Neural progenitor cell (in vitro differentiated cells): ENCODE results near the gene DPPA5. TPM values are rescaled to one million over a fixed set of nuclear protein-coding genes. Genes with fewer than 3 reads are reported as not detected.

Experiments used
- DNase-seq: peaks from one replicate; pipeline ENCODE4 v3.0.0-alpha.2; 2016; ENCODE audit warnings: low spot score
- H2AFZ ChIP-seq: fragments of 200-600 bp; sonication (generic); replicated peaks from 2 replicates; pipeline ENCODE4 v1.6.1; 2016; ENCODE audit warnings: antibody characterized with exemption
- H3F3A ChIP-seq: fragments of 200-600 bp; sonication (generic); 2 replicates; pipeline ENCODE4 v1.6.1; 2016; ENCODE audit warnings: antibody characterized with exemption, low read depth
- H3K27ac ChIP-seq: fragments of 200-600 bp; sonication (generic); 2 replicates; pipeline ENCODE4 v1.5.1; 2016; ENCODE audit warnings: mild to moderate bottlenecking
- H3K27me3 ChIP-seq: fragments of 200-600 bp; sonication (generic); 2 replicates; pipeline ENCODE4 v1.6.1; 2016; ENCODE audit warnings: mild to moderate bottlenecking, moderate library complexity
- H3K36me3 ChIP-seq: fragments of 200-600 bp; sonication (generic); 2 replicates; pipeline ENCODE4 v1.5.1; 2016
- H3K4me1 ChIP-seq: fragments of 200-600 bp; sonication (generic); 2 replicates; pipeline ENCODE4 v1.6.1; 2016; ENCODE audit warnings: mixed run types
- H3K4me2 ChIP-seq: fragments of 200-600 bp; sonication (generic); 2 replicates; pipeline ENCODE4 v1.6.1; 2016
- H3K4me3 ChIP-seq: fragments of 200-600 bp; sonication (generic); 2 replicates; pipeline ENCODE4 v1.5.1; 2016
- H3K79me2 ChIP-seq: fragments of 200-600 bp; sonication (generic); 2 replicates; pipeline ENCODE4 v1.6.1; 2016; ENCODE audit warnings: low read depth
- H3K9ac ChIP-seq: fragments of 200-600 bp; sonication (generic); 2 replicates; pipeline ENCODE4 v1.6.1; 2016
- H3K9me3 ChIP-seq: fragments of 200-600 bp; sonication (generic); 2 replicates; pipeline ENCODE4 v1.5.1; 2016; ENCODE audit warnings: low read depth
- H4K20me1 ChIP-seq: fragments of 200-600 bp; sonication (generic); 2 replicates; pipeline ENCODE4 v1.6.1; 2016; ENCODE audit warnings: low read depth
- H3K27ac Mint-ChIP-seq: 3 replicates; pipeline ENCODE4 v1.8.0; 2021; ENCODE audit warnings: mixed read lengths
- H3K27me3 Mint-ChIP-seq: 2 replicates; pipeline ENCODE4 v1.8.0; 2022; ENCODE audit warnings: low read depth, mild to moderate bottlenecking, inconsistent platforms, moderate library complexity, mixed read lengths; ENCODE audit not compliant: insufficient read depth
- H3K36me3 Mint-ChIP-seq: 3 replicates; pipeline ENCODE4 v1.8.0; 2021; ENCODE audit warnings: mixed read lengths
- H3K4me1 Mint-ChIP-seq: 3 replicates; pipeline ENCODE4 v1.8.0; 2021; ENCODE audit warnings: mixed read lengths
- H3K4me3 Mint-ChIP-seq: 3 replicates; pipeline ENCODE4 v1.8.0; 2021; ENCODE audit warnings: mild to moderate bottlenecking, moderate library complexity, mixed read lengths
- H3K9me3 Mint-ChIP-seq: 3 replicates; pipeline ENCODE4 v1.8.0; 2020; ENCODE audit warnings: mixed read lengths
- CTCF ChIP-seq: fragments of 200-600 bp; sonication (generic); IDR thresholded peaks from 2 replicates; pipeline ENCODE4 v1.5.1; 2017; ENCODE audit warnings: antibody characterized with exemption, mild to moderate bottlenecking
- EZH2 ChIP-seq: fragments of 200-600 bp; sonication (generic); IDR thresholded peaks from 2 replicates; pipeline ENCODE4 v1.6.1; 2017; ENCODE audit warnings: antibody characterized with exemption, mild to moderate bottlenecking, moderate library complexity
- EZH2phosphoT487 ChIP-seq: fragments of 200-600 bp; sonication (generic); IDR thresholded peaks from 2 replicates; pipeline ENCODE4 v1.6.1; 2017; ENCODE audit warnings: antibody characterized with exemption
- total RNA-seq: library from RNA; depleted of rRNA; stranded (reverse); fragments of >200 nt; gene quantifications from 2 replicates; pipeline ENCODE4 v1.2.3, GENCODE V29; 2015; ENCODE audit warnings: low replicate concordance

DPPA5 gene
- total RNA-seq, 1 donor from 2014 or later, result not detected

GRCh38 chr6:73368675-73369074, 14.6 kb upstream of the DPPA5 start:
- Mint-ChIP-seq H3K4me3 (no peak overlapping the region), H3K4me1 (peaks cover 5% of the 10 kb centered on the region), H3K27me3 (peaks cover 4% of the 10 kb centered on the region), H3K36me3 (no peaks in the 10 kb centered on the region), H3K9me3 (peaks cover 2% of the 10 kb centered on the region), H3K27ac (no peak overlapping the region)
- H3K4me3 ChIP-seq, result no peak overlapping the region
- no peaks in the 10 kb centered on the region for H3K79me2 ChIP-seq
- no peaks in the 10 kb centered on the region for H3K9me3 ChIP-seq
- no peaks in the 10 kb centered on the region for H3K36me3 ChIP-seq
- H3F3A ChIP-seq, result no peaks in the 10 kb centered on the region
- H3K27ac ChIP-seq, result no peak overlapping the region
- no peaks in the 10 kb centered on the region for H3K4me1 ChIP-seq
- H3K27me3 ChIP-seq, result no peaks in the 10 kb centered on the region
- no peak for DNase-seq
- H3K9ac ChIP-seq, result no peak overlapping the region
- H2AFZ ChIP-seq, result no peak overlapping the region
- TF ChIP-seq CTCF (no peak), EZH2 (no peak), EZH2phosphoT487 (no peak)
- no peak overlapping the region for H3K4me2 ChIP-seq
- H4K20me1 ChIP-seq, result no peaks in the 10 kb centered on the region

DNA sequence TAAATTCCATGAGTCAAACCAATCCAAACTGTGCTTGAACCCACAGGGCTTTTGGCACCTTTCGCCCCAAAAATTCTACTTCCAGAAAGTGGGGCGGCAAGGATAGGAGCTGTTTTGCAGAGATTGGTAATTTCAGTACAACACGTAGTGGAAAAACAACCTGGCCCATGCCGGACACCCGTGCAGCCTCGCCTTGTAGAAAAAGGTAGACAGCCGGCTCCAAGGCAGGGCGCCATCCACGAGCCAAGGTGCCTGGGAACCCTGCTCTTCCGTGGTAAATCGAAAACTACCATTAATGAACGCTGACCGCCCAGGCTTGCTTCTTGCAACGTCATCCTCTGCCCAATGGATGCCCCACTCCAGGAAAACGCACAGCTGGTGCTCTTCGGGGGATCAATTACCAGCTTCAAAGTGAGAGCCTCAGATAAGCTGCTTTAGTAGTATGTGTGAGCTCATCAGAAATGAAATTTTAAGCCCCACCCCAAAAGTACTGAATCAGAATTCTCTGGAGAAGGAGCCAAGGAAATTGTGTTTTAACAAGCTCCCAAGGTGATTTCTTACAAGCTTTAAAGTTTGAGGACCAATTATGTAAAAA, 13.8 kb upstream of the DPPA5 start:
- Mint-ChIP-seq H3K36me3 (no peaks in the 10 kb centered on the region), H3K27ac (no peak overlapping the region), H3K4me3 (no peak overlapping the region), H3K27me3 (peaks cover 4% of the 10 kb centered on the region), H3K4me1 (peaks cover 5% of the 10 kb centered on the region), H3K9me3 (peaks cover 2% of the 10 kb centered on the region)
- no peaks in the 10 kb centered on the region for H3K79me2 ChIP-seq
- H3K4me2 ChIP-seq, result no peak overlapping the region
- no peak overlapping the region for H3K9ac ChIP-seq
- DNase-seq, result no peak
- H3K36me3 ChIP-seq, result no peaks in the 10 kb centered on the region
- no peaks in the 10 kb centered on the region for H3K27me3 ChIP-seq
- H3K27ac ChIP-seq, result no peak overlapping the region
- no peaks in the 10 kb centered on the region for H3K4me1 ChIP-seq
- TF ChIP-seq CTCF, result no peak
- TF ChIP-seq EZH2phosphoT487, result no peak
- no peak for TF ChIP-seq EZH2
- no peak overlapping the region for H3K4me3 ChIP-seq
- no peaks in the 10 kb centered on the region for H3K9me3 ChIP-seq
- H4K20me1 ChIP-seq, result no peaks in the 10 kb centered on the region
- peak overlapping the region; percentile 68 for H2AFZ ChIP-seq
- no peaks in the 10 kb centered on the region for H3F3A ChIP-seq

GRCh38 chr6:73364549-73364948, 10.5 kb upstream of the DPPA5 start:
- H3K4me3 Mint-ChIP-seq, result no peak overlapping the region
- no peaks in the 10 kb centered on the region for H4K20me1 ChIP-seq
- H3K27me3 ChIP-seq, result no peaks in the 10 kb centered on the region
- H3K9me3 ChIP-seq, result no peaks in the 10 kb centered on the region
- H3K9me3 Mint-ChIP-seq, result no peaks in the 10 kb centered on the region
- H3K4me1 Mint-ChIP-seq, result peaks cover 5% of the 10 kb centered on the region
- no peaks in the 10 kb centered on the region for H3K36me3 Mint-ChIP-seq
- H3K4me3 ChIP-seq, result no peak overlapping the region
- TF ChIP-seq CTCF (no peak), EZH2phosphoT487 (no peak), EZH2 (no peak)
- no peaks in the 10 kb centered on the region for H3K36me3 ChIP-seq
- no peak overlapping the region for H3K27ac ChIP-seq
- no peaks in the 10 kb centered on the region for H3K4me1 ChIP-seq
- H3K27me3 Mint-ChIP-seq, result peaks cover 6% of the 10 kb centered on the region
- H3F3A ChIP-seq, result no peaks in the 10 kb centered on the region
- H3K27ac Mint-ChIP-seq, result no peak overlapping the region
- no peak overlapping the region for H3K4me2 ChIP-seq
- H3K79me2 ChIP-seq, result no peaks in the 10 kb centered on the region
- no peak overlapping the region for H2AFZ ChIP-seq
- H3K9ac ChIP-seq, result no peak overlapping the region
- no peak for DNase-seq
